Muscle layer of colon (tissue), 2 donors: ENCODE results near the gene BAZ2B.

Experiments used
- H3K27ac ChIP-seq: one replicate; pipeline ENCODE4 v1.7.0; 2013; ENCODE audit warnings: low read depth, mild to moderate bottlenecking, low read length, moderate library complexity
- H3K27me3 ChIP-seq, 2 donors: one replicate each; pipeline ENCODE4 v1.7.0; 2013; ENCODE audit warnings: low read length in 2 of 2, mild to moderate bottlenecking in 2 of 2; ENCODE audit not compliant: insufficient read depth in 2 of 2, control insufficient read depth in 1 of 2
- H3K36me3 ChIP-seq: one replicate; pipeline ENCODE4 v1.7.0; 2013; ENCODE audit warnings: mild to moderate bottlenecking, low read length; ENCODE audit not compliant: insufficient read depth
- H3K4me1 ChIP-seq: one replicate; pipeline ENCODE4 v1.7.0; 2013; ENCODE audit warnings: mild to moderate bottlenecking, low read length; ENCODE audit not compliant: insufficient read depth
- H3K4me3 ChIP-seq, 2 donors: one replicate each; pipeline ENCODE4 v1.7.0; 2013; ENCODE audit warnings: low read length in 2 of 2, low read depth in 1 of 2, mild to moderate bottlenecking in 1 of 2, moderate library complexity in 1 of 2
- H3K9ac ChIP-seq: one replicate; pipeline ENCODE4 v1.7.0; 2013; ENCODE audit warnings: low read length
- H3K9me3 ChIP-seq: one replicate; pipeline ENCODE4 v1.7.0; 2013; ENCODE audit warnings: mild to moderate bottlenecking, low read length
- donor health status: abdominal sarcoma.
- donor health status: Adenocarcinoma of cecum.

The BAZ2B gene

GRCh38 chr2:159489476-159489875 lies 126.9 kb downstream of the BAZ2B start:
- H3K9me3 ChIP-seq, result no peaks in the 10 kb centered on the region
- no peaks in the 10 kb centered on the region for H3K4me1 ChIP-seq
- no peak overlapping the region for H3K9ac ChIP-seq
- no peaks in the 10 kb centered on the region for H3K27me3 ChIP-seq
- no peak overlapping the region for H3K4me3 ChIP-seq
- no peaks in the 10 kb centered on the region for H3K36me3 ChIP-seq
- no peak overlapping the region for H3K27ac ChIP-seq

- Histone ChIP-seq H3K27me3 (no peaks in the 10 kb centered on the region), H3K4me1 (no peaks in the 10 kb centered on the region), H3K9me3 (no peaks in the 10 kb centered on the region), H3K4me3 (no peak overlapping the region), H3K27ac (no peak overlapping the region), H3K36me3 (no peaks in the 10 kb centered on the region), H3K9ac (no peak overlapping the region)
Measured at GRCh38 chr2:159484532-159484931, 131.8 kb downstream of the BAZ2B start.

- no peaks in the 10 kb centered on the region for H3K9me3 ChIP-seq
- H3K36me3 ChIP-seq, result peaks cover 14% of the 10 kb centered on the region
- no peak overlapping the region for H3K4me3 ChIP-seq
- H3K27ac ChIP-seq, result no peak overlapping the region
- no peaks in the 10 kb centered on the region for H3K4me1 ChIP-seq
- no peaks in the 10 kb centered on the region for H3K27me3 ChIP-seq
- no peak overlapping the region for H3K9ac ChIP-seq
Measured at GRCh38 chr2:159476329-159476728, 140.0 kb downstream of the BAZ2B start.

- Histone ChIP-seq H3K4me3 (no peak overlapping the region), H3K27ac (no peak overlapping the region), H3K9ac (no peak overlapping the region), H3K9me3 (no peaks in the 10 kb centered on the region), H3K36me3 (peaks cover 14% of the 10 kb centered on the region), H3K27me3 (no peaks in the 10 kb centered on the region), H3K4me1 (no peaks in the 10 kb centered on the region)
Measured at GRCh38 chr2:159475793-159476192, 140.6 kb downstream of the BAZ2B start.

- H3K27ac ChIP-seq, result no peak overlapping the region
- no peak overlapping the region for H3K4me3 ChIP-seq
- H3K9me3 ChIP-seq, result no peaks in the 10 kb centered on the region
- H3K4me1 ChIP-seq, result no peaks in the 10 kb centered on the region
- no peaks in the 10 kb centered on the region for H3K27me3 ChIP-seq
- H3K36me3 ChIP-seq, result peaks cover 10% of the 10 kb centered on the region
- H3K9ac ChIP-seq, result no peak overlapping the region
Measured at GRCh38 chr2:159471340-159471739, 145.0 kb downstream of the BAZ2B start.

- no peaks in the 10 kb centered on the region for H3K27me3 ChIP-seq
- no peaks in the 10 kb centered on the region for H3K36me3 ChIP-seq
- no peak overlapping the region for H3K4me3 ChIP-seq
- H3K9ac ChIP-seq, result no peak overlapping the region
- no peaks in the 10 kb centered on the region for H3K4me1 ChIP-seq
- no peaks in the 10 kb centered on the region for H3K9me3 ChIP-seq
- H3K27ac ChIP-seq, result no peak overlapping the region
Measured at GRCh38 chr2:159468257-159468656, 148.1 kb downstream of the BAZ2B start.

- H3K27me3 ChIP-seq, result no peaks in the 10 kb centered on the region
- no peaks in the 10 kb centered on the region for H3K36me3 ChIP-seq
- no peaks in the 10 kb centered on the region for H3K4me1 ChIP-seq
- H3K27ac ChIP-seq, result no peak overlapping the region
- no peak overlapping the region for H3K9ac ChIP-seq
- no peak overlapping the region for H3K4me3 ChIP-seq
- no peaks in the 10 kb centered on the region for H3K9me3 ChIP-seq
Measured at GRCh38 chr2:159462961-159463360, 153.4 kb downstream of the BAZ2B start.

- Histone ChIP-seq H3K4me3 (no peak overlapping the region), H3K9me3 (no peaks in the 10 kb centered on the region), H3K27ac (no peak overlapping the region), H3K36me3 (no peaks in the 10 kb centered on the region), H3K27me3 (no peaks in the 10 kb centered on the region), H3K4me1 (peaks cover 5% of the 10 kb centered on the region), H3K9ac (no peak overlapping the region)
Measured at GRCh38 chr2:159462201-159462785, 154.1 kb downstream of the BAZ2B start.

GRCh38 chr2:159461076-159461475 lies 155.3 kb downstream of the BAZ2B start:
- Histone ChIP-seq H3K4me1 (peaks cover 6% of the 10 kb centered on the region), H3K27me3 (no peaks in the 10 kb centered on the region), H3K27ac (no peak overlapping the region), H3K9ac (no peak overlapping the region), H3K4me3 (no peak overlapping the region), H3K9me3 (no peaks in the 10 kb centered on the region), H3K36me3 (no peaks in the 10 kb centered on the region)

- Histone ChIP-seq H3K9me3 (no peaks in the 10 kb centered on the region), H3K4me1 (peaks cover 10% of the 10 kb centered on the region), H3K9ac (no peak overlapping the region), H3K27ac (no peak overlapping the region), H3K36me3 (no peaks in the 10 kb centered on the region), H3K27me3 (no peaks in the 10 kb centered on the region), H3K4me3 (no peak overlapping the region)
Measured at GRCh38 chr2:159460227-159460626, 156.1 kb downstream of the BAZ2B start.

GRCh38 chr2:159459279-159459678 lies 157.1 kb downstream of the BAZ2B start:
- Histone ChIP-seq H3K4me3 (no peak overlapping the region), H3K4me1 (peaks cover 11% of the 10 kb centered on the region), H3K27me3 (no peaks in the 10 kb centered on the region), H3K36me3 (no peaks in the 10 kb centered on the region), H3K9me3 (no peaks in the 10 kb centered on the region), H3K27ac (no peak overlapping the region), H3K9ac (no peak overlapping the region)

GRCh38 chr2:159457589-159457988 lies 158.8 kb downstream of the BAZ2B start:
- H3K4me1 ChIP-seq, result peaks cover 11% of the 10 kb centered on the region
- no peaks in the 10 kb centered on the region for H3K27me3 ChIP-seq
- no peak overlapping the region for H3K9ac ChIP-seq
- H3K4me3 ChIP-seq, result no peak overlapping the region
- no peak overlapping the region for H3K27ac ChIP-seq
- H3K9me3 ChIP-seq, result no peaks in the 10 kb centered on the region
- no peaks in the 10 kb centered on the region for H3K36me3 ChIP-seq
